ENCODE data around the gene NANOS2.

NANOS2 gene

DNA sequence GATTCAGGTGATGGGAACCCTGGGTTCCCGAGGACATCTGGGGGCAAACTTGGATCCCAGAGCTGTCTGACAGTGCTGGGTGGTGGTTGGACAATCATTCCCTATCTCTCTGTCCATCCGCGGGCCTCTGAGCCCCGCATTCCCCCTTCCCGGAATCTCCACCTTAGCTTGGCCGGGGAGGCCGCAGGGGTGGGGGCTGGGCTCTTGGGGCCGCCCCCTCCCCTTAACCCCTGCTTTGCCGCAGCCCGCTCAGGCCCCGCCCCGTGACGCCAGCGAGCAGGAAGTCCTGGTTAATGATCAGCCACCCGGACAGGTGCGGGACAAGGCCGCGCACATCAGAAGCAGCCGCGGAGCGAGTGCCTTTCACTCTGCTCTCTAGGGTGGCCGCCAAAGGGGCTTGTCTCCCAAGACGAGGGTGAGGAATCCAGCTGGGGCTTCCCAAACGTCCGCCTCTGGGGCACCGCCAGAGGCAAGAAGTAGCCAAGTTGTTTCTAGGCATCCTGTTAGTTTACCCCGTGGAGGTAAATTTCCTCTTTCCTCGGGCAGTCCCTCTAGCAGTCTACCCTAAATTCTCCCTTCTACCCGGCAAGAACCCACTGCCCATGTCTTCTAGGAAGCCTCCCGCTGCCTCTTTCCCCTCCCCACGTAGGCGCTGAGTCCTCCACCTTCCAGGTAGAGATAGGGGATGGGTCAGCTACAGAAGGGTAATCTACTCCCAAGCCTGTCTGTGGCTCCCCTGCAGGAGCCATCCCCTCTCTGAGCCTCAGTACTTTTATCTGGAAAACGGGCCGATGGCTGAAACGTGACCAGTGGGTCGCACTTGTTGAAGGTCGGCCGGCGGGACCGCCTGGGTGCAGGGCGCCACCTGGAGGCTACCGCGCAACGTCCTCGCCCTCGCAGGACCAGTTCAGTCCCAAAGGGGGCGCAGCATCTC lies 31.7 kb downstream of the NANOS2 start:
- no peaks in the 10 kb centered on the region for H3K9me2 ChIP-seq (ENCODE audit: low read depth, low read length)
- peaks cover 41% of the 10 kb centered on the region for H3K4me1 ChIP-seq (ENCODE audit: insufficient read depth, low read length, severe bottlenecking)
- no peaks in the 10 kb centered on the region for H4K20me1 ChIP-seq (ENCODE audit: insufficient read depth, low read length)
- peak overlapping the region; percentile 18 for H3K27ac ChIP-seq (ENCODE audit: low read depth, low read length, poor library complexity, severe bottlenecking)
- peak overlapping the region; percentile 94 for H3K9ac ChIP-seq (ENCODE audit: low read length)
- no peaks in the 10 kb centered on the region for H3K27me3 ChIP-seq (ENCODE audit: insufficient read depth, low read length)
- H3K79me2 ChIP-seq (ENCODE audit: insufficient read depth, low read length), result no peaks in the 10 kb centered on the region
- H3K4me2 ChIP-seq (ENCODE audit: low read length), result peak overlapping the region; percentile 99
- no peaks in the 10 kb centered on the region for H3F3A ChIP-seq (ENCODE audit: insufficient read depth, low read length)
- TF ChIP-seq, protein P1, sequence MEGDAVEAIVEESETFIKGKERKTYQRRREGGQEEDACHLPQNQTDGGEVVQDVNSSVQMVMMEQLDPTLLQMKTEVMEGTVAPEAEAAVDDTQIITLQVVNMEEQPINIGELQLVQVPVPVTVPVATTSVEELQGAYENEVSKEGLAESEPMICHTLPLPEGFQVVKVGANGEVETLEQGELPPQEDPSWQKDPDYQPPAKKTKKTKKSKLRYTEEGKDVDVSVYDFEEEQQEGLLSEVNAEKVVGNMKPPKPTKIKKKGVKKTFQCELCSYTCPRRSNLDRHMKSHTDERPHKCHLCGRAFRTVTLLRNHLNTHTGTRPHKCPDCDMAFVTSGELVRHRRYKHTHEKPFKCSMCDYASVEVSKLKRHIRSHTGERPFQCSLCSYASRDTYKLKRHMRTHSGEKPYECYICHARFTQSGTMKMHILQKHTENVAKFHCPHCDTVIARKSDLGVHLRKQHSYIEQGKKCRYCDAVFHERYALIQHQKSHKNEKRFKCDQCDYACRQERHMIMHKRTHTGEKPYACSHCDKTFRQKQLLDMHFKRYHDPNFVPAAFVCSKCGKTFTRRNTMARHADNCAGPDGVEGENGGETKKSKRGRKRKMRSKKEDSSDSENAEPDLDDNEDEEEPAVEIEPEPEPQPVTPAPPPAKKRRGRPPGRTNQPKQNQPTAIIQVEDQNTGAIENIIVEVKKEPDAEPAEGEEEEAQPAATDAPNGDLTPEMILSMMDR (IDR thresholded peaks at IDR 0.05; ENCODE audit: low read length), result peak; percentile 100
- no peak for TF ChIP-seq EZH2 (IDR thresholded peaks at IDR 0.05; ENCODE audit: borderline replicate concordance, low read length)
- no peaks in the 10 kb centered on the region for H3K9me3 ChIP-seq (ENCODE audit: low read length)
- H3K36me3 ChIP-seq (ENCODE audit: insufficient read depth, low read length), result no peaks in the 10 kb centered on the region
- peak overlapping the region; percentile 83 for H3K4me3 ChIP-seq (ENCODE audit: low read depth, low read length, poor library complexity, severe bottlenecking)
- no peak overlapping the region for H2AFZ ChIP-seq (ENCODE audit: low read length)

DNA sequence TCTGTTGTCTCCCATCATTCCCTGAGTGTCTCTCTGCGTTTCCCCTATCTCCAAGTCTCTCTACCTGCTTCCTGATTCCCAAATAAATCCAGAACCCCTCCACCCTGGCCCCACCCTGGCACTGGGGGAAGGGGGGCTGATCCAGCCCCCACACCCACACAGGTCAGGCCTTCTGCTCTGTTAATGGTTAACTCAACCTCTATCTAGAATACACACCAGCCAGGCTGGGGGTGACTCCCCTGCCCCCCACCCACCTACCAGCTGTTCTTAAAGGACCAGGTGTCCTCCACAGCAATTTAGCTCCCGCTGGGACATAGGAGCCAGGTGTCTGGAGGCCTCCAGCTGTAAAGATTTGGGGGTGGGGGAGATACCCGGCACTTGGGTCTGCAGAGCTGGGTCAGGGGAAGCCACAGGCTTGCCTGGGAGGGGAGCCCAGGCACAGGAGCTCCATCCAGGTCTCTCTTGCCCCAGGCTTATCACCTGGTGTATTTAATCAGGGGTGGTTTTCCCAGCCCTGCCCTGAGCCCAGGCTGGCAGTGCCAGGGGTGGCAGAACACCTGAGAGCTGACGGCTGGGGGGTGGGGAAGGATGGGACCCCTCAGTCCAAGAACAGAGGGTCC lies 32.6 kb downstream of the NANOS2 start:
- H3K27ac ChIP-seq (ENCODE audit: low read depth, low read length, poor library complexity, severe bottlenecking), result no peak overlapping the region
- no peaks in the 10 kb centered on the region for H3K27me3 ChIP-seq (ENCODE audit: insufficient read depth, low read length)
- no peaks in the 10 kb centered on the region for H3K9me2 ChIP-seq (ENCODE audit: low read depth, low read length)
- H4K20me1 ChIP-seq (ENCODE audit: insufficient read depth, low read length), result no peaks in the 10 kb centered on the region
- H3K9me3 ChIP-seq (ENCODE audit: low read length), result no peaks in the 10 kb centered on the region
- no peak overlapping the region for H2AFZ ChIP-seq (ENCODE audit: low read length)
- peaks cover 35% of the 10 kb centered on the region for H3K4me1 ChIP-seq (ENCODE audit: insufficient read depth, low read length, severe bottlenecking)
- no peak overlapping the region for H3K9ac ChIP-seq (ENCODE audit: low read length)
- no peaks in the 10 kb centered on the region for H3K79me2 ChIP-seq (ENCODE audit: insufficient read depth, low read length)
- H3K36me3 ChIP-seq (ENCODE audit: insufficient read depth, low read length), result no peaks in the 10 kb centered on the region
- TF ChIP-seq EZH2 (IDR thresholded peaks at IDR 0.05; ENCODE audit: borderline replicate concordance, low read length), result no peak
- TF ChIP-seq, protein P1 (IDR thresholded peaks at IDR 0.05; ENCODE audit: low read length), result no peak
- no peaks in the 10 kb centered on the region for H3F3A ChIP-seq (ENCODE audit: insufficient read depth, low read length)
- H3K4me2 ChIP-seq (ENCODE audit: low read length), result no peak overlapping the region
- no peak overlapping the region for H3K4me3 ChIP-seq (ENCODE audit: low read depth, low read length, poor library complexity, severe bottlenecking)

DNA sequence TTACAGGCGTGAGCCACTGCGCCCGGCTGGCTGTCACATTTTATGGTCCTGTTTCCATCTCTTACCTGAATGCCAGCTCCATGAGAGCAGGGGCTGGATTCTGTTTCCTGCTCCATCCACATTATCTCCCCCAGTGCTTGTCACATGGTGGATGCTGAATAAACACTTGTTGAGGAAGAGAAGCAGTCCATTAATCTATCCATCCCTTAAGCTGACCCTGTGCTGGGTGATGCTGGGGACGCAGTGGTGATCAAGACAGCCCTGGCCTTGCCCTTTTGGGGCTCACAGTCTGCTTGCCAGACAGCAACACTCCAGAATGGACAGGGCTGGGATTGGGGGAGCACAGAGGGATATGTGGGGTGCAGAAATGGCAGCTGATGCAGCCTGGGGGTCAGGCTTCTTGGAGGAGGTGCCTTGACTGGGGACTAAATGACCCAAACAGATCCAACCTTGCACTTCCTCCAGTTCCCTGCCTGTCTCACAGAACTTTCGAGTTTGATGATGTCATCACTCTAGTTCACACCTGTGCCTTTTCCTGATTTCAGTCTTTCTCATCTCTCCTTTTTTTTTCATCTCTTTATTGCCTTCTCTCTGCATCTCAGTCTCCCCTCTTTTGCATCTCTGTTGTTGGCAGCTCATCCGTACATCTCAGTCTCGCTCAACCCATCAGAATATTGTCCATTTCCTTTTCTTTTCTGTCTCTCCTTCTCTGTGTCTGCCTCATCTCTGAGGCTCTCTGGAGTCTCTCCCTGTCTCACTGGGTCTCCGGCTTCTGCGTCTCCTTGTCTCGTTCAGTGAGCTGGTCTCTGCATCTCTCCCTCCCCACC lies 33.3 kb downstream of the NANOS2 start:
- Histone ChIP-seq H3K9ac (ENCODE audit: low read length) (no peak overlapping the region), H3K4me1 (ENCODE audit: insufficient read depth, low read length, severe bottlenecking) (peaks cover 34% of the 10 kb centered on the region), H3F3A (ENCODE audit: insufficient read depth, low read length) (no peaks in the 10 kb centered on the region), H4K20me1 (ENCODE audit: insufficient read depth, low read length) (no peaks in the 10 kb centered on the region), H3K9me2 (ENCODE audit: low read depth, low read length) (no peaks in the 10 kb centered on the region), H3K4me3 (ENCODE audit: low read depth, low read length, poor library complexity, severe bottlenecking) (no peak overlapping the region), H3K9me3 (ENCODE audit: low read length) (no peaks in the 10 kb centered on the region), H3K4me2 (ENCODE audit: low read length) (no peak overlapping the region), H3K36me3 (ENCODE audit: insufficient read depth, low read length) (no peaks in the 10 kb centered on the region), H3K79me2 (ENCODE audit: insufficient read depth, low read length) (no peaks in the 10 kb centered on the region), H2AFZ (ENCODE audit: low read length) (no peak overlapping the region), H3K27me3 (ENCODE audit: insufficient read depth, low read length) (no peaks in the 10 kb centered on the region), H3K27ac (ENCODE audit: low read depth, low read length, poor library complexity, severe bottlenecking) (no peak overlapping the region)
- no peak for TF ChIP-seq EZH2 (IDR thresholded peaks at IDR 0.05; ENCODE audit: borderline replicate concordance, low read length)
- TF ChIP-seq, protein P1 (IDR thresholded peaks at IDR 0.05; ENCODE audit: low read length), result no peak

All from OCI-LY1 (cell line).